Stimulated activated CD4-positive, alpha-beta T cell treated with anti-CD3 and anti-CD28 coated beads, Interleukin-2, amount 100 ng/mL, for 4 hours (primary cell): Measurements from ENCODE around the gene GTPBP6.
"Not testable (repeated sequence)": the region's sequence is repeated elsewhere in the genome, so short reads cannot be mapped to it uniquely, and the experiment has no call there.

Experiments used
- DNase-seq: peaks from one replicate; pipeline ENCODE4 v3.0.0-alpha.2; 2020; ENCODE audit warnings: low read depth

GTPBP6 gene

GRCh38 chrX:335758-336155, 17.2 kb upstream of the GTPBP6 start:
- DNase-seq = no peak

- DNase-seq = no peak
Measured at GRCh38 chrX:334971-335757, 16.6 kb upstream of the GTPBP6 start.

GRCh38 chrX:334331-334891, 15.8 kb upstream of the GTPBP6 start:
- DNase-seq = no peak

DNA sequence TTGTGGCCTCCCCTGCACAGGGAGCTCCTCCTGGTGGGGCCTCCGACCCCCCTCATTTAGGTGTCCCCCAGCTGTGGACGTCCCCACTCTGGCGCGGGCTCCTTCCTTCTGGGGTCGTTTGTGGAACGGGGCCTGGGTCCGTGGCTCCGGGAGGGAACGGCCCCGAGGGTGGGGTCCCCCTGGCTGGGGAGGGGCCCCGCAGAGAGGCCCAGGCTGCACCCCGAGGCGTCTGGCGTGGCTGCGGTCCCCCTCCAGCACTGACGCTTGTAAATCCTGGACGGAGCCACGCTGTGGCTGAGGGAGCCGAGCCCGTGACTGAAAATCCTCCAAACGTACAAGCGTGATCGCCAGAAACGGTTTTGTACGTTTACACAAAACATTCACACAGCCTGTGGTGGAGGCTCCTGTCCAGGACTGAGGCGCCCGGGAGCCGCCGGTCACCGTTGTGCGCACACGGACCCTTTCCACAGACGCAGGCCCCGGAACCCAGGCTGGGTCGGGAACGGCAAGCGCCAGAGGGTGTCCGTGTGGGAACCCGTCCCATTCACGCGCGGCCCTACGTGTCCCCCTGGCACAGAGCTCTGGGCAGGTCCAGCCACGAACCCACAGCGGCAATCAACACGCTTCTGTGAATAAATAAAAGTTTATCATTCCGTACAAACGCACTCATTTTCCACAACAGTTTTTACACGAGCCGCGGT, 15.2 kb upstream of the GTPBP6 start:
- DNase-seq = no peak

GRCh38 chrX:332916-333610, 14.5 kb upstream of the GTPBP6 start:
- no peak for DNase-seq

DNA sequence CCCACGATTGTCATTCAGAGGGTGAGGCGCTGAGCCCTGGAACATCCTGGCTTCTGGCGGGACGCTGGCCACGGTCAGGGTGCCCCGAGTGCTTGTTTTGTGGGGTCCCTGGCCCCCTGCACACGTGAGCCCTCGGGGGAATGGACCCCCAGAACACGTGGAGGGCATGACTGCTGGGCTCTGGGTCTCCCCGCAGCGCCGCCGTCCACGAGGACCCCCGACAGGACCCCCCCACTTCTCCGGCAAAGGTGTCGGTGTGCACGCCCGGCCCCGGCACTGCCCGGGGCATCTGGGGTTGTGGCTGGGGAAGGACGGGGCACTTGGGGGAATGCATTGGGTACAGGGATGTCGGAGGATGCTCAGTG, 13.9 kb upstream of the GTPBP6 start:
- DNase-seq = no peak

DNA sequence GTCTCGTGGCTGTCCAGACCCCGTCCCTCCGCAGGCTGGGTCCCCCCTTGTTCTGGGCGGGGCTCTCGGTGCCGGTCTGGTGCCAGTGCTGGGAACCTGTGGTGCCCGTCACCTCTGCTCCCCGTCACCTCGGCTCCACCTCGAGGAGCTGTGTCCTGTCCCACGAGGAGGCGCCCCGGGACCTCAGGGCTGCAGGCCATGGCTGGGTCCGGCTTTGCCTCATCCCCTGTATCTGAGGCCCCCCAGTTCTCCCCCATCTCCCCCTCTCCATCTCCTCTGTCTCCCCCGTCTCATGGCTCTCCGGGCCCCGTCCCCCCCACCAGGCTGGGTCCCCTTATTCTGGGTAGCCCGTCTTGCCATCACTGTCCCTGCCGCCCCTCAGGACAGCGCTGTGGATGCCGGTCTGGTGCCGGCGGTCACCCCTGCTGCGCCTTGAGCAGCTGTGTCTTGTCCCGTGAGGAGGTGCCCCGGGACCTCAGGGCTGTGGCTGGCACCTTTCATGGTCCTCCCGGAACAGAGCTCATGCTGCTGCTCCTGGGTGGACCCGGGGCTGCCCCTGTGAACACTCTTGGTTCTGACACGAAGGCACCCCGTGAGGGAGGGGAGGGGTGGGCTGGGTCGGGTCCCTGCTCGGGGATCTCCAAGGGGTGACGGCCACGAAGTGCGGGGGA, 13.4 kb upstream of the GTPBP6 start:
- no peak for DNase-seq

GRCh38 chrX:331151-331824, 12.7 kb upstream of the GTPBP6 start:
- no peak for DNase-seq

DNA sequence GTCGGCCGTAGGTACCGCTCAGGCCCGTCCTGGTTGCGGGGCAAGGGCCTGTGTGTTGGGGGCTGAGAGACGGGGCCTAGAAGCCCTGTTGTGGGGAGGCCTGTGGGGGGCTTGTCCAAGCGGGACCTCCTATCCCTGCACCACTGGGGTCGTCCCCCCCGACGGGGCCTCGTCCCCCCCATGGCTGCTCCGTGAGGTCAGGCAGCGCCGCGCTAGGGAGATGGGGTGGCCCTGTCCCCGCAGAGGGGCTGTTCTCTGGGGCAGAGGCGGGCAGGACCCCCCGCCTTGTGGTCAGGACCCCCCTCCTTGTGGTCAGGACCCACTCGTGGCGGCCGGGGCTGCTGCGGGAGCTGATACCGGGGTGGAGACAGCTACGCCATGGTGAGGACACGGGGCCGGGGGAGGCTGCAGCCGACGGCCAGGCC, 12.1 kb upstream of the GTPBP6 start:
- DNase-seq = no peak

DNA sequence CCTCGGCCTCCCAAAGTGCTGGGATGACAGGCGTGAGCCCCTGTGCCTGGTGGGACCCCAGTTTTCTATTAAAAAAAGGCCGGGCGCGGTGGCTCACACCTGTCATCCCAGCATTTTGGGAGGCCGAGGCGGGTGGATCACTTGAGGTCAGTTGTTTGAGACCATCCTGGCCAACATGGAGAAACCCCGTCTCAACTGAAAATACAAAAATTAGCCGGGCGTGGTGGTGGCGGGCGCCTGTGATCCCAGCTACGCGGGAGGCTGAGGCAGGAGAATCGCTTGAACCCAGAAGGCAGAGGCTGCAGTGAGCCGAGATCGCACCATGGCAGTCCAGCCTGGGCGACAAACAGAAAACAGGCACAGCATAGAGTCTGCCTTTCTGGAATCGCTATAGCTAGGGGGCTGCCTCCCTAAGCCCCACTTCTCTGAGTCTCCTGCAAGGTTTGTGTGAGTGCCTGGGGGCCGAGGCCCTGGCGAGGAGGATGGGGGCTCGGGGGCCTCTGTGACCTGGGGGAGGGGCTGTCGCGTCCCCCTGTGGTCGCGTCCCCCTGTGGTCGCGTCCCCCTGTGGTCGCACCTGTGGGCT, 11.6 kb upstream of the GTPBP6 start:
- not testable (repeated sequence) for DNase-seq

GRCh38 chrX:329291-329910, 10.8 kb upstream of the GTPBP6 start:
- DNase-seq = no peak

GRCh38 chrX:327660-328126, 9.1 kb upstream of the GTPBP6 start:
- no peak for DNase-seq

DNA sequence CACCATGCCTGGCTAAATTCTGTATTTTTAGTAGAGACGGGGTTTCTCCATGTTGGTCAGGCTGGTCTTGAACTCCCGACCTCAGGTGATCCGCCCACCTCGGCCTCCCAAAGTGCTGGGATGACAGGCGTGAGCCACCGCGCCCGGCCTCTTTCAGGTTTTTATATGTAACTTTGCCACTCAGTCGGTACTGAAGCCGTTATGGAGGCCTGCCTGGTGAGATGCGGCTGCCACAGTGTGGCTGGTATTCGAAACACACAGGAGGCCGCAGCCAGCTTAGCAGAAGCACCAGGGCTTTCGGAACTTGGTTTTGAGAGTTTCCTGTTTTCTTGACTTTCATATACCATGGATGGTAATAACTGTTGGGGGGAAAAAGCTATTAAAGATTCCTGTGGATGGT, 6.1 kb upstream of the GTPBP6 start:
- DNase-seq = not testable (repeated sequence)

DNA sequence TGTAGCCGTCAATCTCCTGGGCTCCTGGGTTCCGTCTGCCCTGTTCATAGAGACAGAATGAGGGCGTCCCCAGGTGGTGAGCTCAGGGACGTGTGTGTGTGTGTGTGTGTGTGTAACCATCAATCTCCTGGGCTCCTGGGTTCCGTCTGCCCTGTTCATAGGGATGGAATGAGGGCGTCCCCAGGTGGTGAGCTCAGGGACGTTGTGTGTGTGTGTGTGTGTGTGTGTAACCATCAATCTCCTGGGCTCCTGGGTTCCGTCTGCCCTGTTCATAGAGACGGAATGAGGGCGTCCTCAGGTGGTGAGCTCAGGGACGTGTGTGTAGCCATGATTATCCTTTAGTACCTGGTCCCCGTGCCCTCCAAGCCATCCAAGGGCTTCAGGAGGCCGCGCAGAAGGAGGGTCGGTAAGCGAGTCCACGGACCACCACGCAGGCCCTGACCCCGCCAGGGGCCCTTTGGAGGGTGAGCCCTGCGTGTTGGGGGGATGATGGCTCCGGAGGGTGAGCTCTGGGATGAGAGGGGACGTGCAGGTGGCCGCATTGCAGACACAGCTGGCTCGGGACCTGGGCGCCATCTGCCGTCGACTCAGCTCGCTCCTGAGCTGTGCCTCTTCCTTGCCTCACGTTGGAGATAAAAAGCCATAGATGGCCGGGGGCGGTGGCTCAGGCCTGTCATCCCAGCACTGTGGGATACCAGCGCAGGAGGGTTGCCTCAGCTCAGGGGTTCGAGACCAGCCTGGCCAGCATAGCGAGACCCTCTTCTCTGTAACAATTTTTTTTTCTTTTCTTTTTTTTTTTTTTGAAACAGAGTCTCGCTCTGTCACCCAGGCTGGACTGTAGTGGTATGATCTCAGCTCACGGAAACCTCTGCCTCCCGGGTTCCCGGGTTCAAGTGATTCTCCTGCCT, 5.4 kb upstream of the GTPBP6 start:
- DNase-seq = no peak

GRCh38 chrX:320126-320783, 1.7 kb upstream of the GTPBP6 start:
- DNase-seq = no peak

DNA sequence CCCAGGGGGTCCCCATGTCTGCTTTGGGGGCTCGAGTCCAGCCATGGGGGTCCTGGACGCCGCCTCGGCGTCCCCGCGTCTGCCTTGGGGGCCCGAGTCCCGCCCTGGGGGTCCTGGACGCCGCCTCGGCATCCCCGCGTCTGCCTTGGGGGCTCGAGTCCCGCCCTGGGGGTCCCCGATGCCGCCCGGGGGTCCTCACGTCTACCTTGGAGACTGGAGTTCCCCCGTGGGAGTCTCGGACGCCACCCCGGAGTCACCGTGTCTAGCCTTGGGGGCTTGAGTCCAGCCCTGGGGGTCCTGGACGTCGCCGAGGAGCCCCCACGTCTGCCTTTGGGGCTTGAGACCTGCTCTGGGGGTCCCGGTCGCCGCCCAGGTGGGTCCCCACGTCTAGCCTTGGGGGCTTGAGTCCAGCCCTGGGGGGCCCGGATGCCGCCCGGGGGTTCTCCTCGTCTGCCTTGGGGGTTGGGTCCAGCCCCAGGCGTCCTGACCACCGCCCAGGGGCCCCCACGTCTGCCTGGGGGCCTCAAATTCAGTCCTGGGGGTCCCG, 1.1 kb upstream of the GTPBP6 start:
- DNase-seq = no peak

GRCh38 chrX:318068-318738, 393 bp downstream of the GTPBP6 start:
- peak; percentile 97 for DNase-seq

DNA sequence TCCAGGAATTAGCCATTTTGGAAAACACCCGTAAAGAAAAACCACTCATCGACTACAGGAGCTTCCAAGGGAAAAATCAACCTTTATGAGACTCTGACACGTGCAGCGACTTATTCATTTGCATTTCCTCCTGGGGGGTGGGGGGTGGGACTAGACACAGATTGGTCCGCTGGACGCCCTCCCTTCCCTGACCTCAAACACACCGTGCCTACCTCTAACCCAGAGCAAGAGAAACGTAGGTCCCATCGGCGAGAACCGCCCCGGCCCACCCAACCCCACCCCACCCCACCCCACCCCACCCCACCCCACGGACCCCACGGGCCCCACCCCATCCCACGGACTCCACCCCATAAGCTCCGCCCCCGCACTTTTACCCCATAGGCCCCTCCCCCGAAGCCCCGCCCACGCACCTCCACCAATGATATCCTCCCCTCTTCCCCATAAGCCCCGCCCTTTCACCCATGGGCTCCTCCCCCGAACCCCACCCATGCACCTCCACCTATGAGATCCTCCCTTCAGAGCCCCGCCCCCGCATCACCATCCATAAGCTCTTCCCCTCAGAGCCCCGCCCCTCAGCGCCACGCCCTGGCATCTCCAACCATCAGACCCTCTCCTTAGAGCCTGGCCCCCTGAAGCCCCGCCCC, 1.1 kb downstream of the GTPBP6 start:
- DNase-seq = no peak
